Colonic mucosa (tissue), 4 donors: ENCODE results near the gene SALL2. TPM values are rescaled to one million over a fixed set of nuclear protein-coding genes. Genes with fewer than 3 reads are reported as not detected.

Experiments
- DNase-seq: peaks from one replicate; pipeline ENCODE4 v3.0.0-alpha.2; 2020
- H3K27ac ChIP-seq: fragments of 200-600 bp; one replicate; pipeline ENCODE4 v1.8.0; 2021
- H3K27me3 ChIP-seq: fragments of 200-600 bp; one replicate; pipeline ENCODE4 v1.8.0; 2021
- H3K36me3 ChIP-seq: fragments of 200-600 bp; one replicate; pipeline ENCODE4 v1.8.0; 2021
- H3K4me1 ChIP-seq: fragments of 200-600 bp; one replicate; pipeline ENCODE4 v1.8.0; 2021; ENCODE audit warnings: mild to moderate bottlenecking
- H3K4me3 ChIP-seq: fragments of 200-600 bp; one replicate; pipeline ENCODE4 v1.8.0; 2021
- H3K9ac ChIP-seq, 2 donors: one replicate each; pipeline ENCODE4 v1.7.0; 2013; ENCODE audit warnings: control low read depth in 2 of 2, low read depth in 2 of 2, low read length in 2 of 2
- H3K9me3 ChIP-seq: fragments of 200-600 bp; one replicate; pipeline ENCODE4 v1.8.0; 2021
- CTCF ChIP-seq: fragments of 200-600 bp; IDR thresholded peaks from one replicate; pipeline ENCODE4 v1.8.0; 2022; ENCODE audit warnings: antibody characterized with exemption, mild to moderate bottlenecking
- intact Hi-C: fragments of 100-400 bp; cut with DNase I; formaldehyde crosslinking; loops from one replicate; pipeline ENCODE4 v1.14.1; 2022
- total RNA-seq, 2 donors: library from RNA; stranded (reverse); fragmentation: NEBNext Ultra II Directional in 1 of 2; extraction: Animal tissue kit (Norgen Biotek cat#: 25700) in 1 of 2; gene quantifications; one replicate each; pipeline ENCODE4 v1.2.1, GENCODE V29; 2021
- donor health status: healthy.
- donor health status: DM: no; HTN: no; CAD: no.
- donor health status: DM: no; HTN: no; CAD: no.

SALL2 gene
- total RNA-seq, 2 donors from 2014 or later: 1.7 to 2.4 TPM

- Histone ChIP-seq H3K4me1 (no peaks in the 10 kb centered on the region), H3K27me3 (no peaks in the 10 kb centered on the region), H3K36me3 (no peaks in the 10 kb centered on the region), H3K4me3 (no peak overlapping the region), H3K27ac (no peak overlapping the region), H3K9me3 (no peaks in the 10 kb centered on the region), H3K9ac (no peak overlapping the region)
- intact Hi-C loops: no loop called here
- DNase-seq: no peak
- TF ChIP-seq CTCF: no peak
These were observed 13.2 kb upstream of the SALL2 start for GRCh38 chr14:21539189-21539940.

GRCh38 chr14:21537090-21537424 is 10.9 kb upstream of the SALL2 start:
- Histone ChIP-seq H3K9me3 (no peaks in the 10 kb centered on the region), H3K4me3 (no peak overlapping the region), H3K9ac (no peak overlapping the region), H3K27ac (no peak overlapping the region), H3K4me1 (no peaks in the 10 kb centered on the region), H3K27me3 (no peaks in the 10 kb centered on the region), H3K36me3 (no peaks in the 10 kb centered on the region)
- no peak for TF ChIP-seq CTCF
- no peak for DNase-seq
- intact Hi-C loops: no loop called here

GRCh38 chr14:21536418-21537089 is 10.4 kb upstream of the SALL2 start:
- H3K9ac ChIP-seq: peak overlapping the region in 1 of 2 donors; percentile 26
- DNase-seq: no peak

DNA sequence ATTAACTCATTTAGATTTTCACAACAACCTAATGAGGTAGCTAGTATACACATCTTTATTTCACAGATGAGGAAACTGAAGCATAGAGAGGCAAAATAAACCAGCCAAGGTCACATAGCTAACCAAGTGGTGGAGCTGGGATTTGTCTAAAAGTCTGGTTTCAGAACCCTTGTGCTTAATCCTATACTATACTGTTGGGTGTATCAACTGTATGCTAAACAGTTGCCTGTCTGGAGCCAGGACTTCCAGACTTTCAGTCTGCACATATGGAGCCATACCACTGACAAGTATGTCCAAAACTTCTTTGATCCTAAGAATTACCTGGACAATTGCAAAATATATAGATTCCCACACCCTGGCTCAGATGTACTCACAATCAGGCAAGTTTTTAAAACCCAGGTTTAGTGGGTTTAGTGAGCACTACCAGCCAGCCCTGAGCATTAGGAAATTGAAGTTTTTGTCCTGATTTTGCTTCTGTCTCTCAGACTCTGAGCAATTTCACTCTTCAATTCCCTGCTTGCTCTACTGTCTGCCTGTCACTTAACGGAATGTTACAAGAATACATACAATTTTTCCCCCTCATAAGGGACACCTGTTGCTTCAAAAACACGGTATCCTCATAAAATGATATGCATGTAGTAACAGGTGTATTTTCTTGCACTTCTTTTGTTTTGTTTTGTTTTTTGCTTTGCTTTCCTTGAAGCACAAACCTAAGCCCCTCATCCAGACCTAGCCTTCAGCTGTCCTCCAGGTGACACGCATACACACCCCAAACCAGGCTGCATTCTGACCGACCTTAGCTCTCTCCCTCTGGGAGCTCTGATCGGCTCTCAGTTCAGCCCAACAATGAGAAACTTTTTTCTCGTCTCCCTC is 9.6 kb upstream of the SALL2 start:
- no peaks in the 10 kb centered on the region for H3K36me3 ChIP-seq
- DNase-seq: no peak
- no peaks in the 10 kb centered on the region for H3K4me1 ChIP-seq
- no peak for TF ChIP-seq CTCF
- no peak overlapping the region for H3K4me3 ChIP-seq
- intact Hi-C loops: no loop called here
- H3K9me3 ChIP-seq: no peaks in the 10 kb centered on the region
- H3K27ac ChIP-seq: no peak overlapping the region
- peak overlapping the region in 1 of 2 donors; percentile 26 for H3K9ac ChIP-seq
- no peaks in the 10 kb centered on the region for H3K27me3 ChIP-seq

More at GRCh38 chr14:21536418-21537089, 10.4 kb upstream of the SALL2 start:
- Histone ChIP-seq H3K27me3 (no peaks in the 10 kb centered on the region), H3K27ac (no peak overlapping the region), H3K4me3 (no peak overlapping the region), H3K4me1 (no peaks in the 10 kb centered on the region), H3K9me3 (no peaks in the 10 kb centered on the region), H3K36me3 (no peaks in the 10 kb centered on the region)
- intact Hi-C loops: no loop called here
- TF ChIP-seq CTCF: no peak

- H3K9ac ChIP-seq: no peak overlapping the region
- no peak for DNase-seq
- no peak overlapping the region for H3K27ac ChIP-seq
- no peaks in the 10 kb centered on the region for H3K27me3 ChIP-seq
- intact Hi-C loops: no loop called here
- no peaks in the 10 kb centered on the region for H3K36me3 ChIP-seq
- no peaks in the 10 kb centered on the region for H3K9me3 ChIP-seq
- H3K4me1 ChIP-seq: no peaks in the 10 kb centered on the region
- TF ChIP-seq CTCF: no peak
- no peak overlapping the region for H3K4me3 ChIP-seq
These were observed 8.4 kb upstream of the SALL2 start for GRCh38 chr14:21534576-21534975.
